AG10803 (cell line): Measurements from ENCODE around the gene AKR1C1.
"Not testable (repeated sequence)": the region's sequence is repeated elsewhere in the genome, so short reads cannot be mapped to it uniquely, and the experiment has no call there.

Experiments
- DNase-seq: peaks from one replicate; pipeline ENCODE4 v3.0.0; 2010; ENCODE audit warnings: low read depth
- H3K4me3 ChIP-seq: 2 replicates; pipeline ENCODE4 v1.5.1; 2011; ENCODE audit warnings: mild to moderate bottlenecking, low read length, control low read depth
- CTCF ChIP-seq: conservative IDR thresholded peaks from 2 replicates; pipeline ENCODE4 v1.5.1; 2011; ENCODE audit warnings: mild to moderate bottlenecking, low read length, control low read depth, inconsistent platforms

The AKR1C1 gene

GRCh38 chr10:4962308-4962707 is 907 bp upstream of the AKR1C1 start:
- not testable (repeated sequence) for DNase-seq, H3K4me3 ChIP-seq

GRCh38 chr10:4963815-4964154 is 570 bp downstream of the AKR1C1 start:
- not testable (repeated sequence) for H3K4me3 ChIP-seq, DNase-seq

- H3K4me3 ChIP-seq: not testable (repeated sequence)
Measured at GRCh38 chr10:4965763-4966162, 2.5 kb downstream of the AKR1C1 start.

GRCh38 chr10:4967189-4967588 is 4.0 kb downstream of the AKR1C1 start:
- DNase-seq, H3K4me3 ChIP-seq: not testable (repeated sequence)

More at GRCh38 chr10:4965763-4966162, 2.5 kb downstream of the AKR1C1 start:
- not testable (repeated sequence) for DNase-seq

- not testable (repeated sequence) for H3K4me3 ChIP-seq, DNase-seq
Measured at GRCh38 chr10:4969289-4969688, 6.1 kb downstream of the AKR1C1 start.

GRCh38 chr10:4970362-4970761 is 7.1 kb downstream of the AKR1C1 start:
- not testable (repeated sequence) for H3K4me3 ChIP-seq, DNase-seq

- not testable (repeated sequence) for H3K4me3 ChIP-seq, DNase-seq
Measured at GRCh38 chr10:4972369-4973142, 9.3 kb downstream of the AKR1C1 start.

GRCh38 chr10:4973294-4973693 is 10.1 kb downstream of the AKR1C1 start:
- not testable (repeated sequence) for H3K4me3 ChIP-seq, DNase-seq

GRCh38 chr10:4974400-4974799 is 11.2 kb downstream of the AKR1C1 start:
- not testable (repeated sequence) for DNase-seq, H3K4me3 ChIP-seq

GRCh38 chr10:4977025-4977424 is 13.8 kb downstream of the AKR1C1 start:
- DNase-seq: no peak
- no peak overlapping the region for H3K4me3 ChIP-seq
- TF ChIP-seq CTCF: no peak

- TF ChIP-seq CTCF: no peak
- DNase-seq: no peak
- no peak overlapping the region for H3K4me3 ChIP-seq
Measured at GRCh38 chr10:4978870-4979269, 15.7 kb downstream of the AKR1C1 start.

GRCh38 chr10:4980793-4981192 is 17.6 kb downstream of the AKR1C1 start:
- TF ChIP-seq CTCF: no peak
- no peak for DNase-seq
- no peak overlapping the region for H3K4me3 ChIP-seq
